CD14-positive monocyte (primary cell): ENCODE results near the gene LHX3. TPM values are rescaled to one million over a fixed set of nuclear protein-coding genes. Genes with fewer than 3 reads are reported as not detected.

Experiments used
- DNase-seq, 3 donors: peaks; one replicate each; pipeline ENCODE4 v3.0.0-alpha.2; 2011 to 2022
- H2AFZ ChIP-seq: 2 replicates; pipeline ENCODE4 v1.6.0; 2012; ENCODE audit warnings: mild to moderate bottlenecking, low read depth, low read length, inconsistent platforms; ENCODE audit not compliant: insufficient read depth, poor library complexity, severe bottlenecking
- H3K27ac ChIP-seq, 2 donors: 1 replicate in 1 of 2; 2 replicates in 1 of 2; pipeline ENCODE4 v1.5.1; 2012 to 2013; ENCODE audit warnings: low read length in 2 of 2, control low read depth in 1 of 2, inconsistent platforms in 1 of 2, low read depth in 1 of 2, mild to moderate bottlenecking in 1 of 2
- H3K27me3 ChIP-seq, 2 donors: one replicate each; pipeline versions ENCODE4 v1.6.0 to v1.6.1; 2011 to 2013; ENCODE audit warnings: low read length in 2 of 2; ENCODE audit not compliant: control insufficient read depth in 2 of 2, insufficient read depth in 2 of 2
- H3K36me3 ChIP-seq, 2 donors: replicated peaks in 1 of 2; 1 replicate in 1 of 2; 2 replicates in 1 of 2; pipeline versions ENCODE4 v1.5.1 to v1.6.1; 2012 to 2013; ENCODE audit warnings: low read length in 2 of 2, control low read depth in 1 of 2, inconsistent platforms in 1 of 2, mild to moderate bottlenecking in 1 of 2; ENCODE audit not compliant: insufficient read depth in 2 of 2, control insufficient read depth in 1 of 2
- H3K4me1 ChIP-seq, 2 donors: 1 replicate in 1 of 2; 2 replicates in 1 of 2; pipeline versions ENCODE4 v1.5.1 to v1.6.1; 2012 to 2013; ENCODE audit warnings: low read length in 2 of 2, control low read depth in 1 of 2, inconsistent platforms in 1 of 2, mild to moderate bottlenecking in 1 of 2, moderate library complexity in 1 of 2; ENCODE audit not compliant: insufficient read depth in 2 of 2, control insufficient read depth in 1 of 2
- H3K4me2 ChIP-seq: replicated peaks from 2 replicates; pipeline ENCODE3; 2012; ENCODE audit warnings: low read length, moderate library complexity, mild to moderate bottlenecking; ENCODE audit not compliant: poor library complexity, severe bottlenecking; ENCODE audit errors: extremely low read depth
- H3K4me3 ChIP-seq, 3 experiments: fragments of 200-600 bp in 1 of 3; sonication (generic) in 1 of 3; replicated peaks in 1 of 3; 1 replicate in 2 of 3; 2 replicates in 1 of 3; pipeline ENCODE4 v1.5.1; 2011 to 2013; ENCODE audit warnings: low read length in 3 of 3, mild to moderate bottlenecking in 3 of 3, control low read depth in 2 of 3, low read depth in 2 of 3, inconsistent platforms in 1 of 3, moderate library complexity in 1 of 3
- H3K79me2 ChIP-seq: 2 replicates; pipeline ENCODE4 v1.6.0; 2012; ENCODE audit warnings: mild to moderate bottlenecking, control low read depth, inconsistent platforms, low read length, moderate library complexity; ENCODE audit not compliant: insufficient read depth
- H3K9ac ChIP-seq: 2 replicates; pipeline ENCODE4 v1.6.0; 2017; ENCODE audit warnings: low read length, mild to moderate bottlenecking; ENCODE audit not compliant: insufficient read depth, poor library complexity, severe bottlenecking
- H3K9me3 ChIP-seq, 2 donors: replicated peaks in 1 of 2; 1 replicate in 1 of 2; 2 replicates in 1 of 2; pipeline versions ENCODE4 v1.5.1 to v1.6.1; 2012 to 2013; ENCODE audit warnings: low read length in 2 of 2, control low read depth in 1 of 2; ENCODE audit not compliant: control insufficient read depth in 1 of 2, insufficient read depth in 1 of 2
- H4K20me1 ChIP-seq: 2 replicates; pipeline ENCODE4 v1.6.0; 2012; ENCODE audit warnings: mild to moderate bottlenecking, low read length, control low read depth, moderate library complexity; ENCODE audit not compliant: insufficient read depth
- H3K27ac Mint-ChIP-seq, 7 donors: one replicate each; pipeline ENCODE4 v1.8.0; 2020; ENCODE audit warnings: mild to moderate bottlenecking in 7 of 7, mixed read lengths in 7 of 7, moderate library complexity in 6 of 7, inconsistent platforms in 2 of 7
- H3K27me3 Mint-ChIP-seq, 3 donors: one replicate each; pipeline ENCODE4 v1.8.0; 2021 to 2022; ENCODE audit warnings: low read depth in 3 of 3, mild to moderate bottlenecking in 3 of 3, mixed read lengths in 3 of 3, moderate library complexity in 3 of 3, inconsistent platforms in 1 of 3
- H3K36me3 Mint-ChIP-seq, 2 donors: one replicate each; pipeline ENCODE4 v1.8.0; 2020; ENCODE audit warnings: mixed read lengths in 2 of 2, inconsistent platforms in 1 of 2, mild to moderate bottlenecking in 1 of 2
- H3K4me1 Mint-ChIP-seq: one replicate; pipeline ENCODE4 v1.8.0; 2020; ENCODE audit warnings: mild to moderate bottlenecking, mixed read lengths
- H3K4me3 Mint-ChIP-seq, 2 donors: one replicate each; pipeline ENCODE4 v1.8.0; 2020; ENCODE audit warnings: mild to moderate bottlenecking in 2 of 2, mixed read lengths in 2 of 2, moderate library complexity in 1 of 2
- H3K9me3 Mint-ChIP-seq, 7 donors: one replicate each; pipeline ENCODE4 v1.8.0; 2020 to 2022; ENCODE audit warnings: mixed read lengths in 7 of 7, mild to moderate bottlenecking in 6 of 7, moderate library complexity in 6 of 7, inconsistent platforms in 2 of 7
- WGBS: methylation state at CpG from one replicate; pipeline ENCODE4 v1.1.5; 2013; ENCODE audit warnings: missing lambda C conversion rate; ENCODE audit not compliant: insufficient coverage; 5-methylcytosine and 5-hydroxymethylcytosine counted together
- intact Hi-C, 2 donors: fragments of 100-400 bp; cut with micrococcal nuclease; formaldehyde crosslinking; loops; one replicate each; pipeline versions ENCODE4 v1.15.0 to v1.15.1; 2023
- polyA plus RNA-seq, 3 donors: library from polyadenylated mRNA; depleted of rRNA in 1 of 3; unstranded in 2 of 3; stranded (reverse) in 1 of 3; fragments of 300-500 nt in 2 of 3; fragments of >200 nt in 1 of 3; fragmentation: Illumina TruSeq in 2 of 3; gene quantifications; 1 replicate in 2 of 3; 2 replicates in 1 of 3; pipeline ENCODE4 v1.2.3, GENCODE V29; 2012 to 2021
- TF ChIP-seq, protein P1 (sequence below): fragments of 200-600 bp; IDR thresholded peaks from one replicate; pipeline ENCODE4 v1.8.0; 2022; ENCODE audit warnings: antibody characterized with exemption, mild to moderate bottlenecking

The LHX3 gene
- polyA plus RNA-seq, 3 donors, result not detected

DNA sequence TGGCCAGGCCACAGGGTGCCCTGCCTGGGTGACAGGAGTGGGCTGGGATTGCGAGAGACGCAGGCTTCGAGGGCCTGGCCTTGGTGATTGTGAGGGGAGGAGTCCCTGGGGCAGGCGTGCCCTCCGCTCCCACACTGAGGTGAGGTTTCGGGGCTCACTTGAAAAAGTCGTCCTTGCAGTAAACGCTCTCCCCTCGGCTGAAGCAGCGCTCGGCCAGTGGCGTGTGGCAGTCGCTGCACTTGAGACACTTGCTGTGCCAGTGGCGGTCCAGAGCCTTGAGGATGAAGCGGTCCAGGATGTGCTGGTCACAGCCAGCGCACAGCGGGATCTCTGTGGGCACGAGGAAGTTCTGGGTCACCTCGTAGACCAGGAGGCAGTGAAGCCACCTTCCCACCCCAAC lies 4.5 kb downstream of the LHX3 start:
- Histone ChIP-seq H4K20me1 (no peaks in the 10 kb centered on the region), H3K4me1 (no peaks in the 10 kb centered on the region), H3K4me3 (no peak overlapping the region), H3K9me3 (peaks cover 0 to 42% of the 10 kb centered on the region in 2 donors), H3K36me3 (no peaks in the 10 kb centered on the region), H3K27me3 (peaks cover 50 to 85% of the 10 kb centered on the region in 2 donors), H3K79me2 (no peaks in the 10 kb centered on the region), H3K9ac (no peak overlapping the region), H2AFZ (no peak overlapping the region), H3K4me2 (no peak overlapping the region), H3K27ac (no peak overlapping the region)
- TF ChIP-seq, protein P1, sequence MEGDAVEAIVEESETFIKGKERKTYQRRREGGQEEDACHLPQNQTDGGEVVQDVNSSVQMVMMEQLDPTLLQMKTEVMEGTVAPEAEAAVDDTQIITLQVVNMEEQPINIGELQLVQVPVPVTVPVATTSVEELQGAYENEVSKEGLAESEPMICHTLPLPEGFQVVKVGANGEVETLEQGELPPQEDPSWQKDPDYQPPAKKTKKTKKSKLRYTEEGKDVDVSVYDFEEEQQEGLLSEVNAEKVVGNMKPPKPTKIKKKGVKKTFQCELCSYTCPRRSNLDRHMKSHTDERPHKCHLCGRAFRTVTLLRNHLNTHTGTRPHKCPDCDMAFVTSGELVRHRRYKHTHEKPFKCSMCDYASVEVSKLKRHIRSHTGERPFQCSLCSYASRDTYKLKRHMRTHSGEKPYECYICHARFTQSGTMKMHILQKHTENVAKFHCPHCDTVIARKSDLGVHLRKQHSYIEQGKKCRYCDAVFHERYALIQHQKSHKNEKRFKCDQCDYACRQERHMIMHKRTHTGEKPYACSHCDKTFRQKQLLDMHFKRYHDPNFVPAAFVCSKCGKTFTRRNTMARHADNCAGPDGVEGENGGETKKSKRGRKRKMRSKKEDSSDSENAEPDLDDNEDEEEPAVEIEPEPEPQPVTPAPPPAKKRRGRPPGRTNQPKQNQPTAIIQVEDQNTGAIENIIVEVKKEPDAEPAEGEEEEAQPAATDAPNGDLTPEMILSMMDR, result no peak
- Mint-ChIP-seq H3K27me3 (peaks cover 75 to 96% (median 80%) of the 10 kb centered on the region in 3 donors), H3K9me3 (peaks cover 0 to 10% (median 2%) of the 10 kb centered on the region in 7 donors), H3K27ac (no peak overlapping the region), H3K36me3 (peaks cover 0 to 3% of the 10 kb centered on the region in 2 donors), H3K4me3 (peak overlapping the region in 1 of 2 donors; percentile 74), H3K4me1 (no peaks in the 10 kb centered on the region)
- DNase-seq, result no peak
- WGBS, result 45% methylated on average over 17 of the region's 19 CpGs
- intact Hi-C loops, result no loop called here

DNA sequence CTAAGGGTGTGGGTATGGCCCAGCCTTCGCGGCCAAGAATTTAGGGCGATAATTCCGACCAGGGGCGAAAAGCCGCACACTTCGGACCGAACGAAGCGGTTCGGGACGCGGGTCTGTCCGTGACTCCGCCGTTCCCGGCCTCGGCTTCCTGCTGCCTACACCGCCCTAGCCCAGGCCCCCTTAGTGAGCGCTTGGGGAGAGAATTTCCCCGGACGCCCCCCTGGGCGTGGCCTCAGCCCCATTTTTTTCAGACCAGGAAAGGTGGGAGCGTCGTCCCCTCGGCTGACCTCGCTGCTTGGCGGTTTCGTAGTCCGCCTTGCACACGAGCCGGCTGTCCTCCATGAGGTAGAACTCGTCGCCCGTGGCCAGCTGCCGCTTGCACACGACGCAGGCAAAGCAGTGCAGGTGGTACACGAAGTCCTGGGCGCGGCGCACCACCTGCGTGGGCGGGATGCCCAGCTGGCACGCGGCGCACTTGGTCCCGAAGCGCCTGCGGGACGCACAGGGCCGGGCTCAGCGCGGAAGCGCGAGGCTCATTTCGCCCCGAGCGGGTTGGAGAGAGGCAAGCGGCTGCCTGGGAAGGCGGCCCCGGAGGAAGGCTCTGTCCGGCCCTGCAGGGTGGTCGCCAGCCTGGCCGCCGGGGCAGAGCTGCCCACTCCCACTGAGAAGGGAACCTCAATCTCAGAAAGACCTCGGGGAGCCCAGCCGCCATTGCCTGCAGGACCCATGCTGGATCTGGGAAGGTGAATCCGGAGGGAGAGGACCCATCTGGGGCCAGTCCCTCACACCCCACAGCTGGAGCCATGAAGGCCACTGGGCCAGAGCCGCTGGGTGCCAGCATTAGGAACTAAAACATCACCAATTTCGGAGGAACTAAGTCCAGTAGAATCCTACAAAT lies 5.3 kb downstream of the LHX3 start:
- WGBS, result 11% methylated on average over 63 of the region's 71 CpGs
- H4K20me1 ChIP-seq, result no peaks in the 10 kb centered on the region
- DNase-seq, result no peak
- no peak overlapping the region for H3K27ac ChIP-seq
- Mint-ChIP-seq H3K27me3 (peaks cover 78 to 97% (median 81%) of the 10 kb centered on the region in 3 donors), H3K9me3 (peaks cover 0 to 10% (median 2%) of the 10 kb centered on the region in 7 donors), H3K36me3 (peaks cover 0 to 3% of the 10 kb centered on the region in 2 donors), H3K4me3 (peak overlapping the region in 1 of 2 donors; percentile 76), H3K27ac (no peak overlapping the region), H3K4me1 (no peaks in the 10 kb centered on the region)
- no peaks in the 10 kb centered on the region for H3K79me2 ChIP-seq
- H2AFZ ChIP-seq, result no peak overlapping the region
- intact Hi-C loops, result no loop called here
- peaks cover 0 to 42% of the 10 kb centered on the region in 2 donors for H3K9me3 ChIP-seq
- H3K4me1 ChIP-seq, result no peaks in the 10 kb centered on the region
- TF ChIP-seq, protein P1, result no peak
- no peak overlapping the region for H3K9ac ChIP-seq
- peaks cover 47 to 88% of the 10 kb centered on the region in 2 donors for H3K27me3 ChIP-seq
- H3K4me3 ChIP-seq, result no peak overlapping the region
- H3K36me3 ChIP-seq, result no peaks in the 10 kb centered on the region
- no peak overlapping the region for H3K4me2 ChIP-seq
